Vagina (tissue), 2 donors: ENCODE results near the gene DOCK4. TPM values are rescaled to one million over a fixed set of nuclear protein-coding genes. Genes with fewer than 3 reads are reported as not detected.
A peak's percentile ranks its signal among the peaks of the same experiment; 100 is the strongest.

Experiments
- DNase-seq, 2 donors: peaks; one replicate each; pipeline ENCODE4 v3.0.0-alpha.2; 2017; ENCODE audit errors: extremely low spot score in 2 of 2
- H3K27ac ChIP-seq: fragments of 200-600 bp; sonication (generic); one replicate; pipeline ENCODE4 v1.5.1; 2019
- H3K27me3 ChIP-seq: fragments of 200-600 bp; sonication (generic); one replicate; pipeline ENCODE4 v1.5.1; 2019
- H3K36me3 ChIP-seq, 2 donors: fragments of 200-600 bp; sonication (generic); one replicate each; pipeline ENCODE4 v1.5.1; 2017 to 2019
- H3K4me1 ChIP-seq: fragments of 200-600 bp; sonication (generic); one replicate; pipeline ENCODE4 v1.5.1; 2019
- H3K4me3 ChIP-seq, 2 donors: fragments of 200-600 bp; sonication (generic); 1 replicate in 1 of 2; 2 replicates in 1 of 2; pipeline ENCODE4 v1.5.1; 2016 to 2019
- H3K9me3 ChIP-seq: fragments of 200-600 bp; sonication (generic); one replicate; pipeline ENCODE4 v1.5.1; 2019
- POLR2A ChIP-seq, 2 donors: fragments of 450-650 bp; IDR thresholded peaks; one replicate each; pipeline ENCODE4 v1.6.1; 2017; ENCODE audit warnings: antibody characterized with exemption in 2 of 2, mild to moderate bottlenecking in 2 of 2, moderate library complexity in 2 of 2
- POLR2AphosphoS5 ChIP-seq, 2 donors: sonication (generic); formaldehyde crosslinking; IDR thresholded peaks; one replicate each; pipeline ENCODE4 v1.9.0; 2017; ENCODE audit warnings: antibody characterized with exemption in 2 of 2, mild to moderate bottlenecking in 2 of 2, low read depth in 1 of 2; ENCODE audit not compliant: insufficient read depth in 1 of 2
- intact Hi-C: fragments of 100-400 bp; cut with DNase I; formaldehyde crosslinking; loops from one replicate; pipeline ENCODE4 v1.15.1; 2023
- total RNA-seq: library from RNA; depleted of rRNA; stranded (reverse); fragments of >200 nt; gene quantifications from one replicate; pipeline ENCODE4 v1.2.3, GENCODE V29; 2016
- TF ChIP-seq, protein P1 (sequence below), 3 experiments: fragments of 450-650 bp in 2 of 3; fragments of 200-600 bp in 1 of 3; sonication (generic) in 1 of 3; IDR thresholded peaks; one replicate each; pipeline ENCODE4 v1.5.1; 2017 to 2019; ENCODE audit warnings: antibody characterized with exemption in 3 of 3, mild to moderate bottlenecking in 2 of 3, moderate library complexity in 2 of 3

The DOCK4 gene
- total RNA-seq, 1 donor from 2014 or later: 40.3 TPM

DNA sequence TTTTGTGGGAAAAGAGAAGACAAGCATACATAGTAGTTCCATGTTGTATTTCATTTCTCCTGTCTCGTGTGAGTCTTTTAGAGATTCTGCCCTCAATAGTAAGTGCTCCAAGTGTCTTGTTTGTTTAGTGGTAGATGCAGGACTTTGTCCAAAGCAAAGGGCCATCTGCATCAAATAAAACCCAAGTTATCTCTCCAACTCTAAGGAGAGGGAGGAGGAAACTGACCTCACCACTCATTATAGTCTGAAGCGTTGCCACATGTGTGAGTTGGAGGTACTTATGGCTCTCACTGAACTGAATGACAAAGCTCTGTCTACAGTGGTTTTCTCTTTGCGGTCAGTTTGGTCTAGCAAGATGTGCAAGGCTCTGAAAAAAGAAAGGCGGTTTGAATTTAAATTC, 272.6 kb downstream of the DOCK4 start:
- Histone ChIP-seq H3K4me3 (no peak overlapping the region), H3K27me3 (no peaks in the 10 kb centered on the region), H3K9me3 (no peaks in the 10 kb centered on the region), H3K36me3 (peaks cover 0 to 16% of the 10 kb centered on the region in 2 donors), H3K27ac (no peak overlapping the region), H3K4me1 (peaks cover 9% of the 10 kb centered on the region)
- intact Hi-C loops: no loop called here
- no peak for DNase-seq
- TF ChIP-seq POLR2A (IDR thresholded peaks at IDR 0.05) (no peak), POLR2AphosphoS5 (IDR thresholded peaks at IDR 0.05; ENCODE audit: insufficient read depth in 1 of 2, low read depth in 1 of 2) (no peak)
- TF ChIP-seq, protein P1, sequence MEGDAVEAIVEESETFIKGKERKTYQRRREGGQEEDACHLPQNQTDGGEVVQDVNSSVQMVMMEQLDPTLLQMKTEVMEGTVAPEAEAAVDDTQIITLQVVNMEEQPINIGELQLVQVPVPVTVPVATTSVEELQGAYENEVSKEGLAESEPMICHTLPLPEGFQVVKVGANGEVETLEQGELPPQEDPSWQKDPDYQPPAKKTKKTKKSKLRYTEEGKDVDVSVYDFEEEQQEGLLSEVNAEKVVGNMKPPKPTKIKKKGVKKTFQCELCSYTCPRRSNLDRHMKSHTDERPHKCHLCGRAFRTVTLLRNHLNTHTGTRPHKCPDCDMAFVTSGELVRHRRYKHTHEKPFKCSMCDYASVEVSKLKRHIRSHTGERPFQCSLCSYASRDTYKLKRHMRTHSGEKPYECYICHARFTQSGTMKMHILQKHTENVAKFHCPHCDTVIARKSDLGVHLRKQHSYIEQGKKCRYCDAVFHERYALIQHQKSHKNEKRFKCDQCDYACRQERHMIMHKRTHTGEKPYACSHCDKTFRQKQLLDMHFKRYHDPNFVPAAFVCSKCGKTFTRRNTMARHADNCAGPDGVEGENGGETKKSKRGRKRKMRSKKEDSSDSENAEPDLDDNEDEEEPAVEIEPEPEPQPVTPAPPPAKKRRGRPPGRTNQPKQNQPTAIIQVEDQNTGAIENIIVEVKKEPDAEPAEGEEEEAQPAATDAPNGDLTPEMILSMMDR (IDR thresholded peaks at IDR 0.05): no peak

DNA sequence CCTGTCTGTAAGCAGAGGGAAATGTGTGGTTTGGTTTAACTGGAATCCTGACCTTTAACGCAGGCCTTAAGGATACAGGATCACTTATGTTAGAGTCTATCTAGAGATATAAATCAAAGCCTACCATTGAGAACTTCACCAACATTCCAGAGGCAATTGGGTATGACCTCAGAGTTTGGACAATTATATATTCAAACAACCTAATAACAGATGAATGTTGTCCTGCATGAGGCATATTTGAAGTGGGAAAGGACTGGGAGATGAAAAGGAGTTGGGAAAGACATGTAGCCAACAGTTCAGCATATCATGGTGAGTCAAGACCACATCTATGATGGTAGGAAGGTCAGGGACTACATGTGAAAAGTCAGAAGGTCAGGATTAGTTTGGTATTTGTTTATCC, 274.2 kb downstream of the DOCK4 start:
- Histone ChIP-seq H3K9me3 (no peaks in the 10 kb centered on the region), H3K27me3 (no peaks in the 10 kb centered on the region), H3K4me1 (peaks cover 9% of the 10 kb centered on the region), H3K36me3 (peaks cover 0 to 9% of the 10 kb centered on the region in 2 donors), H3K4me3 (no peak overlapping the region), H3K27ac (no peak overlapping the region)
- intact Hi-C loops: no loop called here
- no peak for DNase-seq
- no peak for TF ChIP-seq POLR2AphosphoS5 (IDR thresholded peaks at IDR 0.05; ENCODE audit: insufficient read depth in 1 of 2, low read depth in 1 of 2)
- TF ChIP-seq, protein P1 (IDR thresholded peaks at IDR 0.05): no peak
- TF ChIP-seq POLR2A (IDR thresholded peaks at IDR 0.05): no peak

DNA sequence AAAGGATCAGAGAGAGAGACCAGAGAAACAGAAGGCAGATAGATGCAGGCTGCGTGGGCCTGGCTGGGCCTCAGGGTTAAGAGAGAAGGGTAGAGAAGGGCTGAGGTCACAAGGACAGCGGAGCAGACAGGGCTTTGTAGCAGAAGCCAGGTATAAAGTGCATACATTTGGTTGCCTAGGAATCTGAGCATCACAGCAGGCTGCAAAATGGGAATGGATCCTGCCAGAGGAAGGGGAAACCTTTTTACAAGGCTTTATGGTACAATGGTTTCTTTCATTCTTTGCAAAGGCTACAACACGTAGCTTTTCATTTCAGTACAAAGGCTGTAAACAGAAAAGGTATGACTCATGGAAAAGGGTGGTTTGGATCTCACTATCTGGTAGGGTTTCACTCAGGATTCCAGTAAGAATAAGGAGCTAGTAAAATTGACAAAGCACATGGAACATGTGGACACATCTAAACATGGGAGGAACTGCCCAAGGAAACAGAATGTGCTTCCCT, 275.1 kb downstream of the DOCK4 start:
- intact Hi-C loops: no loop called here
- H3K27me3 ChIP-seq: no peaks in the 10 kb centered on the region
- H3K36me3 ChIP-seq: peaks cover 0 to 9% of the 10 kb centered on the region in 2 donors
- H3K27ac ChIP-seq: no peak overlapping the region
- H3K4me1 ChIP-seq: peaks cover 9% of the 10 kb centered on the region
- no peaks in the 10 kb centered on the region for H3K9me3 ChIP-seq
- TF ChIP-seq, protein P1 (IDR thresholded peaks at IDR 0.05): no peak
- TF ChIP-seq POLR2AphosphoS5 (IDR thresholded peaks at IDR 0.05; ENCODE audit: insufficient read depth in 1 of 2, low read depth in 1 of 2): peak in 1 of 2 donors; percentile 40
- no peak for TF ChIP-seq POLR2A (IDR thresholded peaks at IDR 0.05)
- no peak overlapping the region for H3K4me3 ChIP-seq
- no peak for DNase-seq

DNA sequence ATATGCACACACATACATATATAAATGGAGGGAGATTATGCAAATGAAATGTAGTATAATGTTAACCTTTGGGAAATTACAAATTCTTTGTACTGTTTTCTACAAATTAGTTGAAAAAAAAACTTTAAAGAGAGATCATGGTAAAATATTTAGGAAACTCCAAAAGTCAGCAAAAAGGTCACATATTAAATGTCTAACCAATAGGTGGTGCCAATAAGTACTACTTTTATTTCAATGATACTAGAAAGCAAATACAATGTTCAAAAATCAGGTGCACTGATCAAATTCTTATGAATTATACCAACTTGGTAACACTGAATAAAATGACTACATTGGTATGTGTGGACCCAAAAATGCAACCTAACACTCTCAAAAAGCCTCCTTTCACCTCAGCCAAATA, 276.9 kb downstream of the DOCK4 start:
- Histone ChIP-seq H3K9me3 (no peaks in the 10 kb centered on the region), H3K27me3 (no peaks in the 10 kb centered on the region), H3K4me1 (peaks cover 9% of the 10 kb centered on the region), H3K36me3 (no peaks in the 10 kb centered on the region), H3K27ac (no peak overlapping the region), H3K4me3 (no peak overlapping the region)
- no peak for DNase-seq
- TF ChIP-seq, protein P1 (IDR thresholded peaks at IDR 0.05): no peak
- no peak for TF ChIP-seq POLR2AphosphoS5 (IDR thresholded peaks at IDR 0.05; ENCODE audit: insufficient read depth in 1 of 2, low read depth in 1 of 2)
- TF ChIP-seq POLR2A (IDR thresholded peaks at IDR 0.05): no peak
- intact Hi-C loops: no loop called here

DNA sequence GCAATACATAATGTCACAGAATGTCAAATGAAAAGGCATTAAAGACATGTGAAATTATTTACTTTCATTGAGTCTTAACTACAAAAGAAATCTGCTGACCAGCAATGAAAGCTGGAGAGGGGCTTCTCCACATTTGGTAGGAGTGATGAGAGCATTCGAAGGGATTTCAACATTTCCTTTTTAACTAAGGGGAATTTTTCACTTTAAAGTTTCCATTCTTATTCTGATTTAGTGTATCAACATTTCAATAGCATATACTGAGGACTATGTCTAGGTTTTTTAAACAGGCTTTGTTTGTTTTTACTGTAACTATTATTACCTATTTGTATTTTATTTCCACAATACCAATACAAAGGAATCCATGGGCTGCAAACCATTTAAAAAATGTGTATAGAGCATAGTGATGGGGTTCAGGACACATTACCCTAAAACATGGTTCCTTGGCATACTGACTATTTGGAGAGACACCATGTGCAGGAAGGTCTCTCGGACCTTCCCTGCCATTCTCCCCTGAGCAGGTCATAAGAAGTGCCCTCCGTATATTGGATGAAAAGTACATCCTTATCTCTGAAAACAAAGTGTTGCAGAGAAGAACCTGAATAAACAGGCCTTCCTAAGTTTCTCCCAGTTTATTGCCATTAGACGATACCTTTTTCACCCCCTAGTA, 278.7 kb downstream of the DOCK4 start:
- Histone ChIP-seq H3K4me3 (no peak overlapping the region), H3K9me3 (no peaks in the 10 kb centered on the region), H3K27me3 (no peaks in the 10 kb centered on the region), H3K4me1 (peaks cover 9% of the 10 kb centered on the region), H3K36me3 (no peaks in the 10 kb centered on the region), H3K27ac (no peak overlapping the region)
- DNase-seq: no peak
- TF ChIP-seq POLR2AphosphoS5 (IDR thresholded peaks at IDR 0.05; ENCODE audit: insufficient read depth in 1 of 2, low read depth in 1 of 2) (no peak), POLR2A (IDR thresholded peaks at IDR 0.05) (no peak)
- TF ChIP-seq, protein P1 (IDR thresholded peaks at IDR 0.05): no peak
- intact Hi-C loops: no loop called here
